HG03025 (cell line): Measurements from ENCODE around the gene HTR4.

Experiments
- ATAC-seq: cut with Tn5 transposase; IDR thresholded peaks from one replicate; pipeline ENCODE4 v1.9.1; 2021; ENCODE audit warnings: mild to moderate bottlenecking, moderate library complexity; ENCODE audit not compliant: unreplicated experiment, low FRiP score

The HTR4 gene

GRCh38 chr5:148666353-148666752 lies 12.0 kb upstream of the HTR4 start:
- no peak for ATAC-seq

- ATAC-seq, result no peak
Measured at GRCh38 chr5:148665431-148665830, 11.1 kb upstream of the HTR4 start.

GRCh38 chr5:148663509-148663908 lies 9.2 kb upstream of the HTR4 start:
- no peak for ATAC-seq

- ATAC-seq, result no peak
Measured at GRCh38 chr5:148660346-148660660, 6.0 kb upstream of the HTR4 start.

GRCh38 chr5:148659641-148660345 lies 5.5 kb upstream of the HTR4 start:
- no peak for ATAC-seq

- no peak for ATAC-seq
Measured at GRCh38 chr5:148653291-148653835, 964 bp downstream of the HTR4 start.

GRCh38 chr5:148651528-148651927 lies 2.8 kb downstream of the HTR4 start:
- no peak for ATAC-seq

- no peak for ATAC-seq
Measured at GRCh38 chr5:148645527-148645926, 8.8 kb downstream of the HTR4 start.

GRCh38 chr5:148641735-148642134 lies 12.6 kb downstream of the HTR4 start:
- ATAC-seq, result no peak

- ATAC-seq, result no peak
Measured at GRCh38 chr5:148640471-148640870, 13.9 kb downstream of the HTR4 start.

GRCh38 chr5:148639081-148639480 lies 15.2 kb downstream of the HTR4 start:
- no peak for ATAC-seq

GRCh38 chr5:148636353-148636752 lies 18.0 kb downstream of the HTR4 start:
- no peak for ATAC-seq

GRCh38 chr5:148635321-148636083 lies 18.8 kb downstream of the HTR4 start:
- no peak for ATAC-seq

GRCh38 chr5:148633067-148633377 lies 21.3 kb downstream of the HTR4 start:
- no peak for ATAC-seq

- no peak for ATAC-seq
Measured at GRCh38 chr5:148632255-148633066, 21.9 kb downstream of the HTR4 start.

GRCh38 chr5:148626986-148627385 lies 27.3 kb downstream of the HTR4 start:
- ATAC-seq, result no peak

GRCh38 chr5:148626081-148626613 lies 28.2 kb downstream of the HTR4 start:
- no peak for ATAC-seq

- no peak for ATAC-seq
Measured at GRCh38 chr5:148625250-148625649, 29.1 kb downstream of the HTR4 start.

- no peak for ATAC-seq
Measured at GRCh38 chr5:148623741-148624140, 30.6 kb downstream of the HTR4 start.

GRCh38 chr5:148623101-148623500 lies 31.2 kb downstream of the HTR4 start:
- no peak for ATAC-seq

GRCh38 chr5:148620696-148621095 lies 33.6 kb downstream of the HTR4 start:
- peak; percentile 58 for ATAC-seq
